CD14-positive monocyte (primary cell): ENCODE measurements around the gene ADA. TPM values are rescaled to one million over a fixed set of nuclear protein-coding genes. Genes with fewer than 3 reads are reported as not detected.

ENCODE experiments used
- DNase-seq, 3 donors: peaks; one replicate each; pipeline ENCODE4 v3.0.0-alpha.2; 2011 to 2022
- H2AFZ ChIP-seq: 2 replicates; pipeline ENCODE4 v1.6.0; 2012; ENCODE audit warnings: mild to moderate bottlenecking, low read depth, low read length, inconsistent platforms; ENCODE audit not compliant: insufficient read depth, poor library complexity, severe bottlenecking
- H3K27ac ChIP-seq, 2 donors: 1 replicate in 1 of 2; 2 replicates in 1 of 2; pipeline ENCODE4 v1.5.1; 2012 to 2013; ENCODE audit warnings: low read length in 2 of 2, control low read depth in 1 of 2, inconsistent platforms in 1 of 2, low read depth in 1 of 2, mild to moderate bottlenecking in 1 of 2
- H3K27me3 ChIP-seq, 2 donors: one replicate each; pipeline versions ENCODE4 v1.6.0 to v1.6.1; 2011 to 2013; ENCODE audit warnings: low read length in 2 of 2; ENCODE audit not compliant: control insufficient read depth in 2 of 2, insufficient read depth in 2 of 2
- H3K36me3 ChIP-seq, 2 donors: replicated peaks in 1 of 2; 1 replicate in 1 of 2; 2 replicates in 1 of 2; pipeline versions ENCODE4 v1.5.1 to v1.6.1; 2012 to 2013; ENCODE audit warnings: low read length in 2 of 2, control low read depth in 1 of 2, inconsistent platforms in 1 of 2, mild to moderate bottlenecking in 1 of 2; ENCODE audit not compliant: insufficient read depth in 2 of 2, control insufficient read depth in 1 of 2
- H3K4me1 ChIP-seq, 2 donors: 1 replicate in 1 of 2; 2 replicates in 1 of 2; pipeline versions ENCODE4 v1.5.1 to v1.6.1; 2012 to 2013; ENCODE audit warnings: low read length in 2 of 2, control low read depth in 1 of 2, inconsistent platforms in 1 of 2, mild to moderate bottlenecking in 1 of 2, moderate library complexity in 1 of 2; ENCODE audit not compliant: insufficient read depth in 2 of 2, control insufficient read depth in 1 of 2
- H3K4me2 ChIP-seq: replicated peaks from 2 replicates; pipeline ENCODE3; 2012; ENCODE audit warnings: low read length, moderate library complexity, mild to moderate bottlenecking; ENCODE audit not compliant: poor library complexity, severe bottlenecking; ENCODE audit errors: extremely low read depth
- H3K4me3 ChIP-seq, 3 experiments: fragments of 200-600 bp in 1 of 3; sonication (generic) in 1 of 3; replicated peaks in 1 of 3; 1 replicate in 2 of 3; 2 replicates in 1 of 3; pipeline ENCODE4 v1.5.1; 2011 to 2013; ENCODE audit warnings: low read length in 3 of 3, mild to moderate bottlenecking in 3 of 3, control low read depth in 2 of 3, low read depth in 2 of 3, inconsistent platforms in 1 of 3, moderate library complexity in 1 of 3
- H3K79me2 ChIP-seq: 2 replicates; pipeline ENCODE4 v1.6.0; 2012; ENCODE audit warnings: mild to moderate bottlenecking, control low read depth, inconsistent platforms, low read length, moderate library complexity; ENCODE audit not compliant: insufficient read depth
- H3K9ac ChIP-seq: 2 replicates; pipeline ENCODE4 v1.6.0; 2017; ENCODE audit warnings: low read length, mild to moderate bottlenecking; ENCODE audit not compliant: insufficient read depth, poor library complexity, severe bottlenecking
- H3K9me3 ChIP-seq, 2 donors: replicated peaks in 1 of 2; 1 replicate in 1 of 2; 2 replicates in 1 of 2; pipeline versions ENCODE4 v1.5.1 to v1.6.1; 2012 to 2013; ENCODE audit warnings: low read length in 2 of 2, control low read depth in 1 of 2; ENCODE audit not compliant: control insufficient read depth in 1 of 2, insufficient read depth in 1 of 2
- H4K20me1 ChIP-seq: 2 replicates; pipeline ENCODE4 v1.6.0; 2012; ENCODE audit warnings: mild to moderate bottlenecking, low read length, control low read depth, moderate library complexity; ENCODE audit not compliant: insufficient read depth
- H3K27ac Mint-ChIP-seq, 7 donors: one replicate each; pipeline ENCODE4 v1.8.0; 2020; ENCODE audit warnings: mild to moderate bottlenecking in 7 of 7, mixed read lengths in 7 of 7, moderate library complexity in 6 of 7, inconsistent platforms in 2 of 7
- H3K27me3 Mint-ChIP-seq, 3 donors: one replicate each; pipeline ENCODE4 v1.8.0; 2021 to 2022; ENCODE audit warnings: low read depth in 3 of 3, mild to moderate bottlenecking in 3 of 3, mixed read lengths in 3 of 3, moderate library complexity in 3 of 3, inconsistent platforms in 1 of 3
- H3K36me3 Mint-ChIP-seq, 2 donors: one replicate each; pipeline ENCODE4 v1.8.0; 2020; ENCODE audit warnings: mixed read lengths in 2 of 2, inconsistent platforms in 1 of 2, mild to moderate bottlenecking in 1 of 2
- H3K4me1 Mint-ChIP-seq: one replicate; pipeline ENCODE4 v1.8.0; 2020; ENCODE audit warnings: mild to moderate bottlenecking, mixed read lengths
- H3K4me3 Mint-ChIP-seq, 2 donors: one replicate each; pipeline ENCODE4 v1.8.0; 2020; ENCODE audit warnings: mild to moderate bottlenecking in 2 of 2, mixed read lengths in 2 of 2, moderate library complexity in 1 of 2
- H3K9me3 Mint-ChIP-seq, 7 donors: one replicate each; pipeline ENCODE4 v1.8.0; 2020 to 2022; ENCODE audit warnings: mixed read lengths in 7 of 7, mild to moderate bottlenecking in 6 of 7, moderate library complexity in 6 of 7, inconsistent platforms in 2 of 7
- CTCF ChIP-seq: fragments of 200-600 bp; IDR thresholded peaks from one replicate; pipeline ENCODE4 v1.8.0; 2022; ENCODE audit warnings: antibody characterized with exemption, mild to moderate bottlenecking
- WGBS: methylation state at CpG from one replicate; pipeline ENCODE4 v1.1.5; 2013; ENCODE audit warnings: missing lambda C conversion rate; ENCODE audit not compliant: insufficient coverage; 5-methylcytosine and 5-hydroxymethylcytosine counted together
- intact Hi-C, 2 donors: fragments of 100-400 bp; cut with micrococcal nuclease; formaldehyde crosslinking; loops; one replicate each; pipeline versions ENCODE4 v1.15.0 to v1.15.1; 2023
- polyA plus RNA-seq, 3 donors: library from polyadenylated mRNA; depleted of rRNA in 1 of 3; unstranded in 2 of 3; stranded (reverse) in 1 of 3; fragments of 300-500 nt in 2 of 3; fragments of >200 nt in 1 of 3; fragmentation: Illumina TruSeq in 2 of 3; gene quantifications; 1 replicate in 2 of 3; 2 replicates in 1 of 3; pipeline ENCODE4 v1.2.3, GENCODE V29; 2012 to 2021

ADA gene
- polyA plus RNA-seq, 3 donors = 11.1 to 17.2 (median 15.6) TPM

DNA sequence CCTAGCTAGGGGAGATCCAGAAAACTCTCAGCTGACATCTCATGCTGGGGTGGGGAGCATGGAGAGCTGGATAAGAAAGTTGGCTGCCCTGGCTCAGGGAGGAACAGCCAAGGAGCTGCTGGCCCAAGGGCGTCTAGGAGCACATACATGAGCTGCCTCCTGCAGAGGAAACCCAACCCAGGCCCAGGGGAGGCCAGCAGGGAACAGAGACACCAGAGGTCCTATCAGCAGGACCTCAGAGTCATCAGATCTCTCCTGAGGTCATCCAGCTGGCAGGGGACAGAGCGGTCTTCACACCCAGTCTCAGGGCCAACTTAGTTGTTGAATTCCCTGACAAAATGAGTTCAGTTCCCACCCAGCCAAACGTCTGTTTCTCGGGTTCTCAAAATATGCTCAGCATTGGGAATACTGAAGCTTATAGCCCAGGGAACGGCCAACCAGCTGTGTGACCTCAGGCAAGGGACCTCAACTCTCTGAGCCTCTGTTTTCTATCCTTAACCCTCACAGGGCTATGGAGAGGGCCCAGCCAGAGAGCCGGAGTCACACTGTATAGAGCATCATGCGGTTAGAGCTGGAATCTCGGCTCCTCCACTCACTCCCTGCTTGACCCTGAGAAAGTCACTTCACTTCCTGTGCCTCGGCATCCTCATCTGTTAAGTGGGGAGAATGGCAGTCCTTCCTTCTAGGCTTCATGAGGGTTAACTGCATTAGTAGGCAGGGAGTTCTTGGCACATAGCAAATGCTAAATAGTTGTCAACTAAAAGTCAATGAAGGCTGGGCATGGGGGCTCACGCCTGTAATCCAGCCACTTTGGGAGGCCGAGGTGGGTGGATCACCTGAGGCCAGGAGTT is 13.8 kb downstream of the ADA start:
- H3K9me3 ChIP-seq = peaks cover 0 to 5% of the 10 kb centered on the region in 2 donors
- Mint-ChIP-seq H3K27ac (no peak overlapping the region), H3K9me3 (peaks cover 0 to 8% (median 5%) of the 10 kb centered on the region in 7 donors), H3K4me1 (peaks cover 17% of the 10 kb centered on the region), H3K27me3 (peaks cover 0 to 4% (median 1%) of the 10 kb centered on the region in 3 donors), H3K4me3 (no peak overlapping the region), H3K36me3 (peaks cover 0 to 8% of the 10 kb centered on the region in 2 donors)
- intact Hi-C loops = no loop called here
- peaks cover 16 to 17% of the 10 kb centered on the region in 2 donors for H3K4me1 ChIP-seq
- H3K79me2 ChIP-seq = no peaks in the 10 kb centered on the region
- H2AFZ ChIP-seq = no peak overlapping the region
- 93% methylated on average over 6 of the region's 11 CpGs for WGBS
- H3K36me3 ChIP-seq = no peaks in the 10 kb centered on the region
- H3K4me2 ChIP-seq = no peak overlapping the region
- no peaks in the 10 kb centered on the region for H4K20me1 ChIP-seq
- no peak overlapping the region for H3K4me3 ChIP-seq
- no peaks in the 10 kb centered on the region for H3K27me3 ChIP-seq
- no peak for TF ChIP-seq CTCF
- DNase-seq = no peak
- no peak overlapping the region for H3K9ac ChIP-seq
- no peak overlapping the region for H3K27ac ChIP-seq

DNA sequence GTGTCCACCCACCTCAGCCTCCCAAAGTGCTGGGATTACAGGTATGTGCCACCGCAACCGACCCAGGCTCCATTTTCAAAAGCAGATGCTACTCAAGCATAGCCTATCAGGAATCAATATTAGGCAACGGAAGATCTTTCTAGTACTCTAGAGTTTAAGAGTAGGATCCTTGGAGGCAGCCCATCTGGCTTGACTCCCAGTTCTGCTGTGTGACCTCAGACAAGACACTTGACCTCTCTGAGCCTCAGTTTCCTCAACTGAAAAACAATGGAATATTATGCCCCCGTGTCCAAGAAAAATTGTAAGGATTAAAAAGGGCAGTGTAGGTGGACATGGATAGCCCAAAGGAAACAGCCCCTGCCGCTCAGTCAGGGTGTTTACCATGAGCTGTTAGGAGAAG is 14.5 kb downstream of the ADA start:
- Mint-ChIP-seq H3K36me3 (peaks cover 0 to 8% of the 10 kb centered on the region in 2 donors), H3K9me3 (peaks cover 0 to 6% (median 5%) of the 10 kb centered on the region in 7 donors), H3K4me1 (peaks cover 10% of the 10 kb centered on the region), H3K4me3 (no peak overlapping the region), H3K27ac (no peak overlapping the region), H3K27me3 (peaks cover 0 to 4% (median under 1%) of the 10 kb centered on the region in 3 donors)
- Histone ChIP-seq H3K4me2 (no peak overlapping the region), H3K36me3 (no peaks in the 10 kb centered on the region), H3K9me3 (peaks cover 0 to 5% of the 10 kb centered on the region in 2 donors), H3K4me3 (no peak overlapping the region), H2AFZ (no peak overlapping the region), H4K20me1 (no peaks in the 10 kb centered on the region), H3K27ac (no peak overlapping the region), H3K27me3 (no peaks in the 10 kb centered on the region), H3K4me1 (peaks cover 9 to 10% of the 10 kb centered on the region in 2 donors), H3K9ac (no peak overlapping the region), H3K79me2 (no peaks in the 10 kb centered on the region)
- DNase-seq = no peak
- 95% methylated on average over 4 of the region's 5 CpGs for WGBS
- intact Hi-C loops = no loop called here
- TF ChIP-seq CTCF = no peak
